ENCODE measurements around the gene RPL22. TPM values are rescaled to one million over a fixed set of nuclear protein-coding genes. Genes with fewer than 3 reads are reported as not detected.

RPL22 gene
- total RNA-seq, 5 donors from 2014 or later (not counting 1 experiment from before 2014, with no cell fraction given) = 448 to 621 (median 462) TPM

GRCh38 chr1:6245086-6245868 lies 45.9 kb upstream of the RPL22 start:
- WGBS (ENCODE audit: insufficient coverage) = 2% methylated on average over 56 of the region's 79 CpGs

GRCh38 chr1:6244401-6245049 lies 45.1 kb upstream of the RPL22 start:
- no peak overlapping the region for H3K27ac Mint-ChIP-seq
- ChIA-PET POLR2A (interaction anchor here in 1 of 2 donors (0.7 kb wide), 1 partner anchor 336 kb away, joined by 5 read pairs; no protein-coding TSS in a partner anchor), CTCF (interaction anchor here (0.6 to 0.7 kb wide), 4 partner anchors 9 to 672 kb away, joined by 3 to 9 read pairs (median 4); partner anchors contain the start of gene ICMT (in 1 of the 2))
- H3K36me3 Mint-ChIP-seq = no peaks in the 10 kb centered on the region
- Histone ChIP-seq H3K27me3 (replicated peaks in 1 of 2; ENCODE audit: control insufficient read depth in 2 of 2, extremely low read depth in 1 of 2, insufficient read depth in 2 of 2, low read length in 1 of 2) (peaks cover 21 to 89% of the 10 kb centered on the region in 2 experiments), H3K9me3 (no peaks in the 10 kb centered on the region), H3K4me1 (ENCODE audit: control insufficient read depth in 1 of 2, extremely low read depth in 1 of 2, insufficient read depth in 2 of 2, low read length in 2 of 2) (peaks cover 3 to 38% of the 10 kb centered on the region in 2 experiments), H3K27ac (ENCODE audit: low read length) (no peak overlapping the region), H3K36me3 (ENCODE audit: control insufficient read depth in 2 of 2, extremely low read depth in 1 of 2, insufficient read depth in 1 of 2, low read length in 1 of 2) (no peaks in the 10 kb centered on the region), H3K4me3 (ENCODE audit: control insufficient read depth in 1 of 2, extremely low read depth in 1 of 2, low read length in 1 of 2) (no peak overlapping the region)
- H3K27me3 Mint-ChIP-seq = peaks cover 36 to 68% of the 10 kb centered on the region in 2 donors
- 5% methylated on average over 9 of the region's 24 CpGs for WGBS (ENCODE audit: insufficient coverage)
- ATAC-seq (replicated peaks in 1 of 4) (no peak), DNase-seq (no peak)
- peak overlapping the region in 1 of 3 donors; percentile 37 for H3K4me3 Mint-ChIP-seq
- no peaks in the 10 kb centered on the region for H3K9me3 Mint-ChIP-seq
- peaks cover 13 to 21% (median 13%) of the 10 kb centered on the region in 3 donors for H3K4me1 Mint-ChIP-seq

More at GRCh38 chr1:6245086-6245868, 45.9 kb upstream of the RPL22 start:
- Histone ChIP-seq H3K4me3 (ENCODE audit: control insufficient read depth in 1 of 2, extremely low read depth in 1 of 2, low read length in 1 of 2) (no peak overlapping the region), H3K27ac (ENCODE audit: low read length) (no peak overlapping the region), H3K4me1 (ENCODE audit: control insufficient read depth in 1 of 2, extremely low read depth in 1 of 2, insufficient read depth in 2 of 2, low read length in 2 of 2) (peaks cover 3 to 38% of the 10 kb centered on the region in 2 experiments), H3K27me3 (replicated peaks in 1 of 2; ENCODE audit: control insufficient read depth in 2 of 2, extremely low read depth in 1 of 2, insufficient read depth in 2 of 2, low read length in 1 of 2) (peaks cover 18 to 88% of the 10 kb centered on the region in 2 experiments), H3K9me3 (no peaks in the 10 kb centered on the region), H3K36me3 (ENCODE audit: control insufficient read depth in 2 of 2, extremely low read depth in 1 of 2, insufficient read depth in 1 of 2, low read length in 1 of 2) (no peaks in the 10 kb centered on the region)
- ATAC-seq (replicated peaks in 1 of 4) (peak; percentile 70 to 79 (median 74)), DNase-seq (peak; percentile 45 to 90 (median 66))
- no peaks in the 10 kb centered on the region for H3K9me3 Mint-ChIP-seq
- peak overlapping the region in 1 of 3 donors; percentile 37 for H3K4me3 Mint-ChIP-seq
- H3K27me3 Mint-ChIP-seq = peaks cover 32 to 65% of the 10 kb centered on the region in 2 donors
- POLR2A ChIA-PET = no interaction called here
- no peak overlapping the region for H3K27ac Mint-ChIP-seq
- peaks cover 13 to 24% (median 13%) of the 10 kb centered on the region in 3 donors for H3K4me1 Mint-ChIP-seq
- CTCF ChIA-PET = interaction anchor here (0.6 to 0.7 kb wide), 4 partner anchors 10 to 136 kb away, joined by 3 to 9 read pairs (median 4); partner anchors contain the start of gene ICMT (in 1 of the 2)
- no peaks in the 10 kb centered on the region for H3K36me3 Mint-ChIP-seq

DNA sequence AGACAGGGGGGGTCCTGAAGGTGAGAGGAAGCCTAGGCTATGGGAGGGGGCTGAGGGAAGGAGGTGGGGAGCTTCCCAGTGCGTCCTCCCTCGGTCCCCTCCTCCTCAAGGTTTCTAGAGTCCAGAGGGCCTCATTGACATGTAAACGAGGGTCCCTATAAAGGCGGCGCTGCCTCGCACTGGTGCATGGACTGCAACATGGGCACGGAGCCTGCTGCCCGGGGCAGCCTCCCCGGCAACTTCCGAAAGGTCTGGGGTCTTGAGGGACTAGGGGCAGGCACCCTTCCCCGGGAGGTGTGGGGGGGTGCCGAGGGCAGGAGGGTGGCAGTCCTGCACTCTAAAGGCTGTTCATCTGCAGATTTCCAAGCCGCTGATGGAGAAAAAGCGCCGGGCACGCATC lies 44.6 kb upstream of the RPL22 start, which contains the start of gene HES3:
Gene HES3, plus strand, starts transcription at position 187 of the 400 bp plus-strand sequence. Its CDS starts 187 bp downstream, at position 374.
- WGBS (ENCODE audit: insufficient coverage) = 15% methylated on average over 9 of the region's 16 CpGs
- Histone ChIP-seq H3K4me3 (ENCODE audit: control insufficient read depth in 1 of 2, extremely low read depth in 1 of 2, low read length in 1 of 2) (no peak within 1 kb of the TSS), H3K36me3 (ENCODE audit: control insufficient read depth in 2 of 2, extremely low read depth in 1 of 2, insufficient read depth in 1 of 2, low read length in 1 of 2) (no peaks in the 10 kb centered on the region), H3K9me3 (no peaks in the 10 kb centered on the region), H3K27ac (ENCODE audit: low read length) (no peak within 1 kb of the TSS), H3K27me3 (replicated peaks in 1 of 2; ENCODE audit: control insufficient read depth in 2 of 2, extremely low read depth in 1 of 2, insufficient read depth in 2 of 2, low read length in 1 of 2) (peaks cover 23 to 92% of the 10 kb centered on the region in 2 experiments), H3K4me1 (ENCODE audit: control insufficient read depth in 1 of 2, extremely low read depth in 1 of 2, insufficient read depth in 2 of 2, low read length in 2 of 2) (peaks cover 3 to 37% of the 10 kb centered on the region in 2 experiments)
- H3K9me3 Mint-ChIP-seq = no peaks in the 10 kb centered on the region
- ChIA-PET CTCF (interaction anchor here in 1 of 2 donors (0.7 kb wide), 2 partner anchors 13 to 673 kb away, joined by 3 to 4 read pairs; no protein-coding TSS in a partner anchor), POLR2A (interaction anchor here in 1 of 2 donors (0.7 kb wide), 1 partner anchor 337 kb away, joined by 5 read pairs; no protein-coding TSS in a partner anchor)
- H3K27me3 Mint-ChIP-seq = peaks cover 41 to 73% of the 10 kb centered on the region in 2 donors
- DNase-seq (no peak), ATAC-seq (replicated peaks in 1 of 4) (no peak)
- no peak within 1 kb of the TSS for H3K27ac Mint-ChIP-seq
- no peaks in the 10 kb centered on the region for H3K36me3 Mint-ChIP-seq
- peaks cover 13 to 21% (median 13%) of the 10 kb centered on the region in 3 donors for H3K4me1 Mint-ChIP-seq
- peak within 1 kb of the TSS in 1 of 3 donors; percentile 37 for H3K4me3 Mint-ChIP-seq

GRCh38 chr1:6243053-6243834 lies 43.8 kb upstream of the RPL22 start:
- peaks cover 41 to 70% of the 10 kb centered on the region in 2 donors for H3K27me3 Mint-ChIP-seq
- ATAC-seq (replicated peaks in 1 of 4) (no peak), DNase-seq (no peak)
- H3K4me3 ChIP-seq (ENCODE audit: control insufficient read depth in 1 of 2, extremely low read depth in 1 of 2, low read length in 1 of 2) = no peak overlapping the region
- ChIA-PET POLR2A (interaction anchor here in 1 of 2 donors (0.6 kb wide), 1 partner anchor 188 kb away, joined by 7 read pairs; no protein-coding TSS in a partner anchor), CTCF (interaction anchor here in 1 of 2 donors (0.7 kb wide), 1 partner anchor 13 kb away, joined by 3 read pairs; no protein-coding TSS in a partner anchor)
- H3K4me1 Mint-ChIP-seq = peaks cover 12 to 18% (median 13%) of the 10 kb centered on the region in 3 donors
- H3K9me3 Mint-ChIP-seq = no peaks in the 10 kb centered on the region
- peak overlapping the region in 1 of 3 donors; percentile 23 for H3K4me3 Mint-ChIP-seq
- no peaks in the 10 kb centered on the region for H3K9me3 ChIP-seq
- peaks cover 18 to 91% of the 10 kb centered on the region in 2 experiments for H3K27me3 ChIP-seq (replicated peaks in 1 of 2; ENCODE audit: control insufficient read depth in 2 of 2, extremely low read depth in 1 of 2, insufficient read depth in 2 of 2, low read length in 1 of 2)
- H3K27ac Mint-ChIP-seq = no peak overlapping the region
- no peak overlapping the region for H3K27ac ChIP-seq (ENCODE audit: low read length)
- WGBS (ENCODE audit: insufficient coverage) = 28% methylated on average over 18 of the region's 20 CpGs
- no peaks in the 10 kb centered on the region for H3K36me3 ChIP-seq (ENCODE audit: control insufficient read depth in 2 of 2, extremely low read depth in 1 of 2, insufficient read depth in 1 of 2, low read length in 1 of 2)
- no peaks in the 10 kb centered on the region for H3K36me3 Mint-ChIP-seq
- peaks cover 3 to 33% of the 10 kb centered on the region in 2 experiments for H3K4me1 ChIP-seq (ENCODE audit: control insufficient read depth in 1 of 2, extremely low read depth in 1 of 2, insufficient read depth in 2 of 2, low read length in 2 of 2)

DNA sequence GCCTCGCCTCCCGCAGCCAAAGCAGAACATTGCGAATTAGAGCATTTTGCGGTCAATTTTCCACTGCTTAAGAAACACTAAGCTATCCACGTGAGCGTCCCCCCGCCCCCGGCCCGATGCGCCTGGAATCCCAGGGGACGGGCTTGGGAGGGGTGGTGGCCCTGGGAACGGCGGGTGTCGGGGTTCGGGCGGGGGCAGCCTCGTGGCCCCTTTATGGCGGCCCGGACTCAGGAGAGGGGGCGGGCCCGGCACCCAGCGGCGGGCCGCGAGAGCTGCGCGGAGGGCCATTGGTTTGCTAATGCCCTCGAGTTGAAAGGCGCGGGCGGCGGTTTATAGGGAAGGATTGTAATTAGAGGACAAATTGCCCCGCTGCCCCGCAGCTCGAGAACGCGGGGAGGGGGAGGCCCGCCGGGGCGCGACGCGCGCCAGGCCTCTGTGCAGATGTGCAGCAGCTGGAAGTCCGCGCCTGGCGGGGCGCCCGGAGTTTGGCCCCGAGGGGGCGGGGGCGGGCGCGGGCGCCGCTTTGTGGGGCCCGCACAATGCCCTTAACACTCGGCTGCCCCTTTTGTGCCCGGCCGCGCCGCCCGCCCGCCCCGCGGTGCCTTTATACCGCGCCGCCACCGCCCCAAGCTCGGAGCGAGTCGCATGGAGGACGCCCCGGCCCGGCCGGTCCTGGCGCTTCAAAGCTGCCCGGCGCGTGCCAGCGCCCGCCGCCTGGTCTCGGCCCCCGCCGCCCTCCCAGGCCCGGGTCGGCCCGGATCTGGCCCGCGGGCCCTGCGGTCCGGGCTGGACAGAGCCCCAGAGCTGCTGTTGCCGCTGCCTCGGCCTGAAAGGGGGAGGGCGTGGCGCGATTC lies 42.7 kb upstream of the RPL22 start:
- Mint-ChIP-seq H3K9me3 (no peaks in the 10 kb centered on the region), H3K4me1 (peaks cover 12 to 17% (median 13%) of the 10 kb centered on the region in 3 donors), H3K27me3 (peaks cover 38 to 62% of the 10 kb centered on the region in 2 donors), H3K27ac (no peak overlapping the region), H3K36me3 (no peaks in the 10 kb centered on the region), H3K4me3 (no peak overlapping the region)
- Histone ChIP-seq H3K27me3 (replicated peaks in 1 of 2; ENCODE audit: control insufficient read depth in 2 of 2, extremely low read depth in 1 of 2, insufficient read depth in 2 of 2, low read length in 1 of 2) (peaks cover 18 to 86% of the 10 kb centered on the region in 2 experiments), H3K27ac (ENCODE audit: low read length) (no peak overlapping the region), H3K4me1 (ENCODE audit: control insufficient read depth in 1 of 2, extremely low read depth in 1 of 2, insufficient read depth in 2 of 2, low read length in 2 of 2) (peaks cover 3 to 33% of the 10 kb centered on the region in 2 experiments), H3K36me3 (ENCODE audit: control insufficient read depth in 2 of 2, extremely low read depth in 1 of 2, insufficient read depth in 1 of 2, low read length in 1 of 2) (no peaks in the 10 kb centered on the region), H3K4me3 (ENCODE audit: control insufficient read depth in 1 of 2, extremely low read depth in 1 of 2, low read length in 1 of 2) (no peak overlapping the region), H3K9me3 (no peaks in the 10 kb centered on the region)
- ATAC-seq (replicated peaks in 1 of 4) (no peak), DNase-seq (no peak)
- CTCF ChIA-PET = interaction anchor here in 1 of 2 donors (0.8 kb wide), 1 partner anchor 201 kb away, joined by 6 read pairs; no protein-coding TSS in a partner anchor
- POLR2A ChIA-PET = no interaction called here
- WGBS (ENCODE audit: insufficient coverage) = 1% methylated on average over 87 of the region's 99 CpGs

Data from T-cell (primary cell).